Epithelial cell of esophagus (primary cell): ENCODE data around the gene DIAPH2.
"Not testable (repeated sequence)": the region's sequence is repeated elsewhere in the genome, so short reads cannot be mapped to it uniquely, and the experiment has no call there.

Experiments
- DNase-seq: peaks from one replicate; pipeline ENCODE4 v3.0.0; 2010; ENCODE audit warnings: low read depth
- H3K4me3 ChIP-seq: 2 replicates; pipeline ENCODE4 v1.5.1; 2011; ENCODE audit warnings: mild to moderate bottlenecking, low read length, control low read depth
- TF ChIP-seq, protein P1 (sequence below): IDR thresholded peaks from 2 replicates; pipeline ENCODE4 v1.5.1; 2011; ENCODE audit warnings: low read depth, mild to moderate bottlenecking, low read length, control low read depth, inconsistent platforms; ENCODE audit not compliant: insufficient read depth; ENCODE audit errors: missing control alignments

The DIAPH2 gene

DNA sequence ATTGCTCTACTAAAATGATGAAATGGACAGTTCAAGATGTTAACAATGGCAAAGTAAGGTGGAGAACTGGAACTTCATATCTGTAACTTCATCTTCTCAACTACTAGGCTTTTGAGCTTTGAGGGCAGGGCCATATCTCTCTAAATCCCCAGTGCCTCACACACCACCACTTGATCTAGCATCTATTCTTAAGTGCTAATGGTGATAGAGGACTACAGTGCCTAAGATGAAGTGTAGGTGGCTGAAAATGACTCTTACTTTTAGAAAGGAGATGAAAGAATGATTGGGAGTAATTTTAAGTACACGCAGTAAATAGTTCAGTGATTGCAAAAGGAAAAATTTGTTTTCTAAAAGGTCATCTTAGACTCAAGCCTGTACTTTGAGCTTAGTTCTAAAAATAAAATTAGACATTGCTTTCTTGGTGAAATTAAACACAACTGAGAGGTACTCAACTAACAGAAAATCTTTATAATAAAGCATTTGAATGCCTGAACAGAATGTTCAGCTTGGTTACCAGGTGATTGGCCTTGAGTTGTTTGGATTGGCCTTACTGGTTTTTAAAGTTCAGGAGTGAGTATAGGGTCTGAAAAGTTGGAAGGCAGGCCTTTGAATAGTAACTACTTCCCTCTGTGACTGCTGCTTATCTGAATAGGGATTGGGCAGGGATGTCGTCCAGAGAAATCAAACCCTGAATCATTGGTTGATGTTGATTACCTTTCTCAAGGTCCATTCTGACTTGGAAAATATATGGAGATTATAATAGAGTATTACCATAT, 45.4 kb downstream of the DIAPH2 start:
- DNase-seq, result no peak
- no peak overlapping the region for H3K4me3 ChIP-seq
- TF ChIP-seq, protein P1, sequence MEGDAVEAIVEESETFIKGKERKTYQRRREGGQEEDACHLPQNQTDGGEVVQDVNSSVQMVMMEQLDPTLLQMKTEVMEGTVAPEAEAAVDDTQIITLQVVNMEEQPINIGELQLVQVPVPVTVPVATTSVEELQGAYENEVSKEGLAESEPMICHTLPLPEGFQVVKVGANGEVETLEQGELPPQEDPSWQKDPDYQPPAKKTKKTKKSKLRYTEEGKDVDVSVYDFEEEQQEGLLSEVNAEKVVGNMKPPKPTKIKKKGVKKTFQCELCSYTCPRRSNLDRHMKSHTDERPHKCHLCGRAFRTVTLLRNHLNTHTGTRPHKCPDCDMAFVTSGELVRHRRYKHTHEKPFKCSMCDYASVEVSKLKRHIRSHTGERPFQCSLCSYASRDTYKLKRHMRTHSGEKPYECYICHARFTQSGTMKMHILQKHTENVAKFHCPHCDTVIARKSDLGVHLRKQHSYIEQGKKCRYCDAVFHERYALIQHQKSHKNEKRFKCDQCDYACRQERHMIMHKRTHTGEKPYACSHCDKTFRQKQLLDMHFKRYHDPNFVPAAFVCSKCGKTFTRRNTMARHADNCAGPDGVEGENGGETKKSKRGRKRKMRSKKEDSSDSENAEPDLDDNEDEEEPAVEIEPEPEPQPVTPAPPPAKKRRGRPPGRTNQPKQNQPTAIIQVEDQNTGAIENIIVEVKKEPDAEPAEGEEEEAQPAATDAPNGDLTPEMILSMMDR, result no peak

- not testable (repeated sequence) for DNase-seq, H3K4me3 ChIP-seq
Observed at GRCh38 chrX:96731000-96731399, 46.4 kb downstream of the DIAPH2 start.

GRCh38 chrX:96743367-96744073, 58.9 kb downstream of the DIAPH2 start:
- TF ChIP-seq, protein P1, result no peak
- DNase-seq, result no peak
- no peak overlapping the region for H3K4me3 ChIP-seq

GRCh38 chrX:96752781-96753180, 68.1 kb downstream of the DIAPH2 start:
- TF ChIP-seq, protein P1, result no peak
- no peak overlapping the region for H3K4me3 ChIP-seq
- peak; percentile 30 for DNase-seq

DNA sequence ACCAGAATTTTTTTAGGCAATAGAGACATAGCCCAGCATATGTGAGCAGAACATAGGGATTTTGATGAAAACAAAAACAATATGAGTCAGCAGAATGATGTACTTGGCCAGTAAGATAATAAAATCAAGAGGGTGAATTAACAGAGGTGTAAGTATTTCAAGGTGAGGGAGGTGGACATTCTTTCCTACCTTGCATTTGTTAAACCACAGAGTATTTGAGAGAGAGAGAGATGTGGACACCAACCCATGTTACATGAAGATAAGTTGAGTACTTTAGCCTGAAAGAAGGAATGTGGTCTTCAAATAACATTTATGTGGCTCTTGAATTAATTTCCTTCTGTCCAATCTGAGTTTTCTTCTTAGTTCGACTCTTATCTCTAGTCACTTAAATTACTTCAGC, 68.6 kb downstream of the DIAPH2 start:
- no peak for DNase-seq
- TF ChIP-seq, protein P1, result no peak
- H3K4me3 ChIP-seq, result no peak overlapping the region

DNA sequence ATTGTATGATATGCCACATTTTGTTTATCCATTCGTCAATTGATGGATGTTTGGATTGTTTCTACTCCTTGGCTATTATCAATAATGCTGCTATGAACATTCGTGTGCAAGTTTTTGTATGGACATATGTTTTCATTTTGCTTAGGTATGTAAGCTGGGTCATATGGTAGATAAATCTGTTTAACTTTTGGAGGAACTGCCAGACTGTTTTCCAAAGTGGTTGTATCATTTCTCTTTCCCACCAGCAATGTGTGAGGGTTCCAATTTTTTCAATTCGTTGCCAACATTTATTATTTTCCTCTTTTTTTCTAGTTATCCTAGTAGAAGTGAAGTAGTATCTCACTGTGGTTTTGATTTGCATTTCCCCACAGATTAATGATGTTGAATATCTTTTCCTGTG, 71.8 kb downstream of the DIAPH2 start:
- no peak for DNase-seq
- H3K4me3 ChIP-seq, result no peak overlapping the region
- TF ChIP-seq, protein P1, result no peak

- TF ChIP-seq, protein P1, result no peak
- no peak for DNase-seq
- H3K4me3 ChIP-seq, result no peak overlapping the region
Observed at GRCh38 chrX:96761566-96761965, 76.9 kb downstream of the DIAPH2 start.
